CD14-positive monocyte (primary cell): ENCODE results near the gene ANKRD65. TPM values are rescaled to one million over a fixed set of nuclear protein-coding genes. Genes with fewer than 3 reads are reported as not detected.
"Not testable (repeated sequence)": the region's sequence is repeated elsewhere in the genome, so short reads cannot be mapped to it uniquely, and the experiment has no call there.

Source experiments
- DNase-seq, 3 donors: peaks; one replicate each; pipeline ENCODE4 v3.0.0-alpha.2; 2011 to 2022
- H2AFZ ChIP-seq: 2 replicates; pipeline ENCODE4 v1.6.0; 2012; ENCODE audit warnings: mild to moderate bottlenecking, low read depth, low read length, inconsistent platforms; ENCODE audit not compliant: insufficient read depth, poor library complexity, severe bottlenecking
- H3K27ac ChIP-seq, 2 donors: 1 replicate in 1 of 2; 2 replicates in 1 of 2; pipeline ENCODE4 v1.5.1; 2012 to 2013; ENCODE audit warnings: low read length in 2 of 2, control low read depth in 1 of 2, inconsistent platforms in 1 of 2, low read depth in 1 of 2, mild to moderate bottlenecking in 1 of 2
- H3K27me3 ChIP-seq, 2 donors: one replicate each; pipeline versions ENCODE4 v1.6.0 to v1.6.1; 2011 to 2013; ENCODE audit warnings: low read length in 2 of 2; ENCODE audit not compliant: control insufficient read depth in 2 of 2, insufficient read depth in 2 of 2
- H3K36me3 ChIP-seq, 2 donors: replicated peaks in 1 of 2; 1 replicate in 1 of 2; 2 replicates in 1 of 2; pipeline versions ENCODE4 v1.5.1 to v1.6.1; 2012 to 2013; ENCODE audit warnings: low read length in 2 of 2, control low read depth in 1 of 2, inconsistent platforms in 1 of 2, mild to moderate bottlenecking in 1 of 2; ENCODE audit not compliant: insufficient read depth in 2 of 2, control insufficient read depth in 1 of 2
- H3K4me1 ChIP-seq, 2 donors: 1 replicate in 1 of 2; 2 replicates in 1 of 2; pipeline versions ENCODE4 v1.5.1 to v1.6.1; 2012 to 2013; ENCODE audit warnings: low read length in 2 of 2, control low read depth in 1 of 2, inconsistent platforms in 1 of 2, mild to moderate bottlenecking in 1 of 2, moderate library complexity in 1 of 2; ENCODE audit not compliant: insufficient read depth in 2 of 2, control insufficient read depth in 1 of 2
- H3K4me2 ChIP-seq: replicated peaks from 2 replicates; pipeline ENCODE3; 2012; ENCODE audit warnings: low read length, moderate library complexity, mild to moderate bottlenecking; ENCODE audit not compliant: poor library complexity, severe bottlenecking; ENCODE audit errors: extremely low read depth
- H3K4me3 ChIP-seq, 3 experiments: fragments of 200-600 bp in 1 of 3; sonication (generic) in 1 of 3; replicated peaks in 1 of 3; 1 replicate in 2 of 3; 2 replicates in 1 of 3; pipeline ENCODE4 v1.5.1; 2011 to 2013; ENCODE audit warnings: low read length in 3 of 3, mild to moderate bottlenecking in 3 of 3, control low read depth in 2 of 3, low read depth in 2 of 3, inconsistent platforms in 1 of 3, moderate library complexity in 1 of 3
- H3K79me2 ChIP-seq: 2 replicates; pipeline ENCODE4 v1.6.0; 2012; ENCODE audit warnings: mild to moderate bottlenecking, control low read depth, inconsistent platforms, low read length, moderate library complexity; ENCODE audit not compliant: insufficient read depth
- H3K9ac ChIP-seq: 2 replicates; pipeline ENCODE4 v1.6.0; 2017; ENCODE audit warnings: low read length, mild to moderate bottlenecking; ENCODE audit not compliant: insufficient read depth, poor library complexity, severe bottlenecking
- H3K9me3 ChIP-seq, 2 donors: replicated peaks in 1 of 2; 1 replicate in 1 of 2; 2 replicates in 1 of 2; pipeline versions ENCODE4 v1.5.1 to v1.6.1; 2012 to 2013; ENCODE audit warnings: low read length in 2 of 2, control low read depth in 1 of 2; ENCODE audit not compliant: control insufficient read depth in 1 of 2, insufficient read depth in 1 of 2
- H4K20me1 ChIP-seq: 2 replicates; pipeline ENCODE4 v1.6.0; 2012; ENCODE audit warnings: mild to moderate bottlenecking, low read length, control low read depth, moderate library complexity; ENCODE audit not compliant: insufficient read depth
- H3K27ac Mint-ChIP-seq, 7 donors: one replicate each; pipeline ENCODE4 v1.8.0; 2020; ENCODE audit warnings: mild to moderate bottlenecking in 7 of 7, mixed read lengths in 7 of 7, moderate library complexity in 6 of 7, inconsistent platforms in 2 of 7
- H3K27me3 Mint-ChIP-seq, 3 donors: one replicate each; pipeline ENCODE4 v1.8.0; 2021 to 2022; ENCODE audit warnings: low read depth in 3 of 3, mild to moderate bottlenecking in 3 of 3, mixed read lengths in 3 of 3, moderate library complexity in 3 of 3, inconsistent platforms in 1 of 3
- H3K36me3 Mint-ChIP-seq, 2 donors: one replicate each; pipeline ENCODE4 v1.8.0; 2020; ENCODE audit warnings: mixed read lengths in 2 of 2, inconsistent platforms in 1 of 2, mild to moderate bottlenecking in 1 of 2
- H3K4me1 Mint-ChIP-seq: one replicate; pipeline ENCODE4 v1.8.0; 2020; ENCODE audit warnings: mild to moderate bottlenecking, mixed read lengths
- H3K4me3 Mint-ChIP-seq, 2 donors: one replicate each; pipeline ENCODE4 v1.8.0; 2020; ENCODE audit warnings: mild to moderate bottlenecking in 2 of 2, mixed read lengths in 2 of 2, moderate library complexity in 1 of 2
- H3K9me3 Mint-ChIP-seq, 7 donors: one replicate each; pipeline ENCODE4 v1.8.0; 2020 to 2022; ENCODE audit warnings: mixed read lengths in 7 of 7, mild to moderate bottlenecking in 6 of 7, moderate library complexity in 6 of 7, inconsistent platforms in 2 of 7
- WGBS: methylation state at CpG from one replicate; pipeline ENCODE4 v1.1.5; 2013; ENCODE audit warnings: missing lambda C conversion rate; ENCODE audit not compliant: insufficient coverage; 5-methylcytosine and 5-hydroxymethylcytosine counted together
- intact Hi-C, 2 donors: fragments of 100-400 bp; cut with micrococcal nuclease; formaldehyde crosslinking; loops; one replicate each; pipeline versions ENCODE4 v1.15.0 to v1.15.1; 2023
- polyA plus RNA-seq, 3 donors: library from polyadenylated mRNA; depleted of rRNA in 1 of 3; unstranded in 2 of 3; stranded (reverse) in 1 of 3; fragments of 300-500 nt in 2 of 3; fragments of >200 nt in 1 of 3; fragmentation: Illumina TruSeq in 2 of 3; gene quantifications; 1 replicate in 2 of 3; 2 replicates in 1 of 3; pipeline ENCODE4 v1.2.3, GENCODE V29; 2012 to 2021
- TF ChIP-seq, protein P1 (sequence below): fragments of 200-600 bp; IDR thresholded peaks from one replicate; pipeline ENCODE4 v1.8.0; 2022; ENCODE audit warnings: antibody characterized with exemption, mild to moderate bottlenecking

Gene ANKRD65
- polyA plus RNA-seq, 3 donors = 0.04 TPM; not detected in 2

DNA sequence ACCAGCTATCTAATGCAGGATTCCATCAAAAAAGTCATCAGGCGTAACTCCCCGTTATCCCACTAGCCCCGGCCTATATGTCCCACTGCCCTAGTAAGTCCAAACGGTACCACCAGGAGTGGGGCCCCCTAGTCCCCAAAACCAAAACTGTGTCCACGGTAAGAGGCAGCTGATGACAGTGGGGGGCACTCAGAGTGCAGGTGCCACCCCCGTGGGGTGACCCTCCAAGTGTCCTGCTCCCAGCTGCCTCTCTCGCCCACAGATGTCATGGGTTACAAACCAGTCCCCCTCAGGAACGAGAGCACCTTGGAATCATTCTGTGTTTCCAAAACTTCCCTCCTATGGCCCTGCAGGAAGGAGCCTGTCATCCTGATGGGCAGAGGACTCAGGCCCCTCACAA lies 35.1 kb downstream of the ANKRD65 start:
- TF ChIP-seq, protein P1, sequence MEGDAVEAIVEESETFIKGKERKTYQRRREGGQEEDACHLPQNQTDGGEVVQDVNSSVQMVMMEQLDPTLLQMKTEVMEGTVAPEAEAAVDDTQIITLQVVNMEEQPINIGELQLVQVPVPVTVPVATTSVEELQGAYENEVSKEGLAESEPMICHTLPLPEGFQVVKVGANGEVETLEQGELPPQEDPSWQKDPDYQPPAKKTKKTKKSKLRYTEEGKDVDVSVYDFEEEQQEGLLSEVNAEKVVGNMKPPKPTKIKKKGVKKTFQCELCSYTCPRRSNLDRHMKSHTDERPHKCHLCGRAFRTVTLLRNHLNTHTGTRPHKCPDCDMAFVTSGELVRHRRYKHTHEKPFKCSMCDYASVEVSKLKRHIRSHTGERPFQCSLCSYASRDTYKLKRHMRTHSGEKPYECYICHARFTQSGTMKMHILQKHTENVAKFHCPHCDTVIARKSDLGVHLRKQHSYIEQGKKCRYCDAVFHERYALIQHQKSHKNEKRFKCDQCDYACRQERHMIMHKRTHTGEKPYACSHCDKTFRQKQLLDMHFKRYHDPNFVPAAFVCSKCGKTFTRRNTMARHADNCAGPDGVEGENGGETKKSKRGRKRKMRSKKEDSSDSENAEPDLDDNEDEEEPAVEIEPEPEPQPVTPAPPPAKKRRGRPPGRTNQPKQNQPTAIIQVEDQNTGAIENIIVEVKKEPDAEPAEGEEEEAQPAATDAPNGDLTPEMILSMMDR = no peak
- Histone ChIP-seq H3K9me3 (no peaks in the 10 kb centered on the region), H3K4me3 (no peak overlapping the region), H4K20me1 (peaks cover 38% of the 10 kb centered on the region), H2AFZ (no peak overlapping the region), H3K9ac (no peak overlapping the region), H3K4me1 (peaks cover 0 to 6% of the 10 kb centered on the region in 2 donors), H3K27me3 (no peaks in the 10 kb centered on the region), H3K4me2 (no peak overlapping the region), H3K79me2 (peaks cover 10% of the 10 kb centered on the region), H3K27ac (no peak overlapping the region), H3K36me3 (peaks cover 57 to 67% of the 10 kb centered on the region in 2 donors)
- 96% methylated on average over 6 of the region's 8 CpGs for WGBS
- peaks cover 0 to 3% (median 0%) of the 10 kb centered on the region in 3 donors for H3K27me3 Mint-ChIP-seq
- no peak overlapping the region for H3K27ac Mint-ChIP-seq
- peaks cover 54 to 66% of the 10 kb centered on the region in 2 donors for H3K36me3 Mint-ChIP-seq
- no peak for DNase-seq
- peaks cover 6% of the 10 kb centered on the region for H3K4me1 Mint-ChIP-seq
- H3K4me3 Mint-ChIP-seq = no peak overlapping the region
- intact Hi-C loops = no loop called here
- peaks cover 0 to 7% (median 4%) of the 10 kb centered on the region in 7 donors for H3K9me3 Mint-ChIP-seq

DNA sequence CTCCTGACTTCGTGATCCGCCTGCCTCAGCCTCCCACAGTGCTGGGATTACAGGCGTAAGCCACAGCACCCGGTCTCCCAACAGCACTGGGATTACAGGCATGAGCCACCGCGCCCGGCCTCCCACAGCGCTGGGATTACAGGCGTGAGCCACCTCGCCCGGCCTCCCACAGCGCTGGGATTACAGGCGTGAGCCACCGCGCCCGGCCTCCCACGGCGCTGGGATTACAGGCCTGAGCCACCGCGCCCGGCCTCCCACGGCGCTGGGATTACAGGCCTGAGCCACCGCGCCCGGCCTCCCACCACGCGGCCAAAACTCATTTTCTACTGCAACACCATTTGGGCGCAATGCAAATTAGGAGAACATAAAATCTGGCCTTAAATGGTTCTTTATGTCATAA lies 35.7 kb downstream of the ANKRD65 start:
- H3K4me2 ChIP-seq, H3K9me3 ChIP-seq, H3K27me3 Mint-ChIP-seq, H3K4me1 ChIP-seq, H3K27me3 ChIP-seq, H3K4me3 ChIP-seq, H3K79me2 ChIP-seq, H3K27ac Mint-ChIP-seq, H2AFZ ChIP-seq, DNase-seq, H3K4me1 Mint-ChIP-seq, H3K9me3 Mint-ChIP-seq, H3K27ac ChIP-seq, H3K4me3 Mint-ChIP-seq, intact Hi-C loops, H3K9ac ChIP-seq: not testable (repeated sequence)
- Histone ChIP-seq H3K36me3 (peaks cover 51 to 63% of the 10 kb centered on the region in 2 donors), H4K20me1 (peaks cover 32% of the 10 kb centered on the region)
- peaks cover 48 to 60% of the 10 kb centered on the region in 2 donors for H3K36me3 Mint-ChIP-seq
- WGBS = 94% methylated on average over 23 of the region's 29 CpGs
